ENCODE data around the gene PROB1. TPM values are rescaled to one million over a fixed set of nuclear protein-coding genes. Genes with fewer than 3 reads are reported as not detected.
"Not testable (repeated sequence)": the region's sequence is repeated elsewhere in the genome, so short reads cannot be mapped to it uniquely, and the experiment has no call there.

Gene PROB1
- total RNA-seq, 1 experiment from 2014 or later, result 1.7 TPM

GRCh38 chr5:139390639-139391569, 4.0 kb downstream of the PROB1 start:
- H3K27me3 ChIP-seq (ENCODE audit: control insufficient read depth, insufficient read depth, low read length), result peaks cover 31% of the 10 kb centered on the region
- no peak overlapping the region for H3K4me3 ChIP-seq (ENCODE audit: insufficient read depth, low read depth, low read length)
- H3K36me3 ChIP-seq (replicated peaks; ENCODE audit: control insufficient read depth, insufficient read depth, low read length), result no peaks in the 10 kb centered on the region
- DNase-seq, result peak; percentile 62

- H3K36me3 ChIP-seq (replicated peaks; ENCODE audit: control insufficient read depth, insufficient read depth, low read length), result no peaks in the 10 kb centered on the region
- H3K4me3 ChIP-seq (ENCODE audit: insufficient read depth, low read depth, low read length), result no peak within 1 kb of the TSS
- no peak for DNase-seq
- H3K27me3 ChIP-seq (ENCODE audit: control insufficient read depth, insufficient read depth, low read length), result peaks cover 23% of the 10 kb centered on the region
Measured at GRCh38 chr5:139389701-139390638, 4.9 kb downstream of the PROB1 start, which contains the start of gene MZB1. TSS of gene MZB1 (minus strand) at chr5:139389913. CDS start at chr5:139389856, 57 bp downstream.

GRCh38 chr5:139388198-139388821, 6.6 kb downstream of the PROB1 start:
- peak; percentile 79 for DNase-seq
- peaks cover 7% of the 10 kb centered on the region for H3K27me3 ChIP-seq (ENCODE audit: control insufficient read depth, insufficient read depth, low read length)
- H3K36me3 ChIP-seq (replicated peaks; ENCODE audit: control insufficient read depth, insufficient read depth, low read length), result no peaks in the 10 kb centered on the region
- H3K4me3 ChIP-seq (ENCODE audit: insufficient read depth, low read depth, low read length), result no peak overlapping the region

- H3K4me3 ChIP-seq (ENCODE audit: insufficient read depth, low read depth, low read length), result no peak overlapping the region
- H3K36me3 ChIP-seq (replicated peaks; ENCODE audit: control insufficient read depth, insufficient read depth, low read length), result no peaks in the 10 kb centered on the region
- DNase-seq, result peak; percentile 55
- peaks cover under 1% of the 10 kb centered on the region; the same call in 1 of the 2 replicates for H3K27me3 ChIP-seq (ENCODE audit: control insufficient read depth, insufficient read depth, low read length)
Measured at GRCh38 chr5:139387611-139388197, 7.2 kb downstream of the PROB1 start.

- peak; percentile 5 for DNase-seq
- not testable (repeated sequence) for H3K27me3 ChIP-seq (ENCODE audit: control insufficient read depth, insufficient read depth, low read length); H3K4me3 ChIP-seq (ENCODE audit: insufficient read depth, low read depth, low read length); H3K36me3 ChIP-seq (replicated peaks; ENCODE audit: control insufficient read depth, insufficient read depth, low read length)
Measured at GRCh38 chr5:139386956-139387355, 7.9 kb downstream of the PROB1 start.

GRCh38 chr5:139386050-139386438, 8.9 kb downstream of the PROB1 start:
- H3K36me3 ChIP-seq (replicated peaks; ENCODE audit: control insufficient read depth, insufficient read depth, low read length), result no peaks in the 10 kb centered on the region
- peak; percentile 19 for DNase-seq
- no peaks in the 10 kb centered on the region for H3K27me3 ChIP-seq (ENCODE audit: control insufficient read depth, insufficient read depth, low read length)

GRCh38 chr5:139385061-139386049, 9.5 kb downstream of the PROB1 start:
- Histone ChIP-seq H3K4me3 (ENCODE audit: insufficient read depth, low read depth, low read length) (no peak overlapping the region), H3K36me3 (replicated peaks; ENCODE audit: control insufficient read depth, insufficient read depth, low read length) (no peaks in the 10 kb centered on the region), H3K27me3 (ENCODE audit: control insufficient read depth, insufficient read depth, low read length) (no peaks in the 10 kb centered on the region)
- peak; percentile 56 for DNase-seq

More at GRCh38 chr5:139386050-139386438, 8.9 kb downstream of the PROB1 start:
- no peak overlapping the region for H3K4me3 ChIP-seq (ENCODE audit: insufficient read depth, low read depth, low read length)

GRCh38 chr5:139384591-139385051, 10.3 kb downstream of the PROB1 start:
- DNase-seq, result no peak
- Histone ChIP-seq H3K4me3 (ENCODE audit: insufficient read depth, low read depth, low read length) (no peak overlapping the region), H3K27me3 (ENCODE audit: control insufficient read depth, insufficient read depth, low read length) (no peaks in the 10 kb centered on the region), H3K36me3 (replicated peaks; ENCODE audit: control insufficient read depth, insufficient read depth, low read length) (no peaks in the 10 kb centered on the region)

GRCh38 chr5:139383993-139384590, 10.8 kb downstream of the PROB1 start:
- DNase-seq, result no peak
- H3K4me3 ChIP-seq (ENCODE audit: insufficient read depth, low read depth, low read length), result no peak overlapping the region
- H3K36me3 ChIP-seq (replicated peaks; ENCODE audit: control insufficient read depth, insufficient read depth, low read length), result no peaks in the 10 kb centered on the region
- no peaks in the 10 kb centered on the region for H3K27me3 ChIP-seq (ENCODE audit: control insufficient read depth, insufficient read depth, low read length)

GRCh38 chr5:139383275-139383992, 11.5 kb downstream of the PROB1 start, which contains the start of gene SLC23A1:
TSS of gene SLC23A1 (minus strand) at chr5:139383297. CDS start at chr5:139383253, 44 bp downstream.
- H3K27me3 ChIP-seq (ENCODE audit: control insufficient read depth, insufficient read depth, low read length), result no peaks in the 10 kb centered on the region
- DNase-seq, result no peak
- no peak within 1 kb of the TSS for H3K4me3 ChIP-seq (ENCODE audit: insufficient read depth, low read depth, low read length)
- no peaks in the 10 kb centered on the region for H3K36me3 ChIP-seq (replicated peaks; ENCODE audit: control insufficient read depth, insufficient read depth, low read length)

- Histone ChIP-seq H3K27me3 (ENCODE audit: control insufficient read depth, insufficient read depth, low read length) (no peaks in the 10 kb centered on the region), H3K36me3 (replicated peaks; ENCODE audit: control insufficient read depth, insufficient read depth, low read length) (no peaks in the 10 kb centered on the region), H3K4me3 (ENCODE audit: insufficient read depth, low read depth, low read length) (no peak overlapping the region)
- no peak for DNase-seq
Measured at GRCh38 chr5:139382807-139383206, 12.1 kb downstream of the PROB1 start.

Measured in H7 (cell line).